ENCODE data around the gene ZKSCAN3. TPM values are rescaled to one million over a fixed set of nuclear protein-coding genes. Genes with fewer than 3 reads are reported as not detected.
A peak's percentile ranks its signal among the peaks of the same experiment; 100 is the strongest.

ZKSCAN3 gene
- total RNA-seq, 1 experiment from 2014 or later = 11.2 TPM

DNA sequence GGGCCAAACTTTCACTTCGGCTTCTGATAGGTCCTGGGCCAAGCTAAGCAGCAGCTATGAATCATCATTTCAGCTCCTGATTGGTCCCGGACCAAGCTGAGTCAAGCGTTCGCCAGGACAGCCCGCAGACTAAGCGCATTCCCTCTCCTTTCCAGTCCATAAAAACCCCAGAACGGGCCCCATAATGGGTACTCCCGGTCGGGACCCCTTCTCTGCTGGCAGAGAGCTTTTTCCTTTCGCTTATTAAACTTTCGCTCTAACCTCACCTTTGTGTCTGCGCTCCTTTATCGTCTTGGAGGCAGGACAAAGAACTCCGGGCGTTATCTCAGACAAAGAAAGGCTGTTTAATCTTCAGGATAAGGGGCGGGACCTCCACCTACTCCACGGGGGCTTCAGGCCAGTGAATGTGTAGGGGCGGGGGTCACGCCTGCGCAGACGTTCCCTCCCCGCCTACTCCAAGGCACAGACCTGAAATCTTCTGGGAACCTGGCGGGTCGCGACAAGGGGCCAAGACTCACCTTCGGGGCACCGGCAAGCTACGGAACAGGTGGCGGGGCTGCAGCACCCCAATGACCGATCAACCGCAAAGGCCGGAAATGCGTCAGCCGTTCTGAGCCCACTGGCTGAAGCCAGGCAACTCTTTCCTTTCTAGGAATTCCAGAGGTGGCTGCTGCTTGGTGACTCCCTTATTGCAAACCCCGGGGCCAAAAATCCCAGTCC lies 14.0 kb upstream of the ZKSCAN3 start, which contains the start of gene ZSCAN31 (continued):
- TF ChIP-seq, protein P1, sequence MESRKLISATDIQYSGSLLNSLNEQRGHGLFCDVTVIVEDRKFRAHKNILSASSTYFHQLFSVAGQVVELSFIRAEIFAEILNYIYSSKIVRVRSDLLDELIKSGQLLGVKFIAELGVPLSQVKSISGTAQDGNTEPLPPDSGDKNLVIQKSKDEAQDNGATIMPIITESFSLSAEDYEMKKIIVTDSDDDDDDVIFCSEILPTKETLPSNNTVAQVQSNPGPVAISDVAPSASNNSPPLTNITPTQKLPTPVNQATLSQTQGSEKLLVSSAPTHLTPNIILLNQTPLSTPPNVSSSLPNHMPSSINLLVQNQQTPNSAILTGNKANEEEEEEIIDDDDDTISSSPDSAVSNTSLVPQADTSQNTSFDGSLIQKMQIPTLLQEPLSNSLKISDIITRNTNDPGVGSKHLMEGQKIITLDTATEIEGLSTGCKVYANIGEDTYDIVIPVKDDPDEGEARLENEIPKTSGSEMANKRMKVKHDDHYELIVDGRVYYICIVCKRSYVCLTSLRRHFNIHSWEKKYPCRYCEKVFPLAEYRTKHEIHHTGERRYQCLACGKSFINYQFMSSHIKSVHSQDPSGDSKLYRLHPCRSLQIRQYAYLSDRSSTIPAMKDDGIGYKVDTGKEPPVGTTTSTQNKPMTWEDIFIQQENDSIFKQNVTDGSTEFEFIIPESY (IDR thresholded peaks at IDR 0.05; ENCODE audit: extremely low read depth, insufficient replicate concordance, low read length) = no peak

DNA sequence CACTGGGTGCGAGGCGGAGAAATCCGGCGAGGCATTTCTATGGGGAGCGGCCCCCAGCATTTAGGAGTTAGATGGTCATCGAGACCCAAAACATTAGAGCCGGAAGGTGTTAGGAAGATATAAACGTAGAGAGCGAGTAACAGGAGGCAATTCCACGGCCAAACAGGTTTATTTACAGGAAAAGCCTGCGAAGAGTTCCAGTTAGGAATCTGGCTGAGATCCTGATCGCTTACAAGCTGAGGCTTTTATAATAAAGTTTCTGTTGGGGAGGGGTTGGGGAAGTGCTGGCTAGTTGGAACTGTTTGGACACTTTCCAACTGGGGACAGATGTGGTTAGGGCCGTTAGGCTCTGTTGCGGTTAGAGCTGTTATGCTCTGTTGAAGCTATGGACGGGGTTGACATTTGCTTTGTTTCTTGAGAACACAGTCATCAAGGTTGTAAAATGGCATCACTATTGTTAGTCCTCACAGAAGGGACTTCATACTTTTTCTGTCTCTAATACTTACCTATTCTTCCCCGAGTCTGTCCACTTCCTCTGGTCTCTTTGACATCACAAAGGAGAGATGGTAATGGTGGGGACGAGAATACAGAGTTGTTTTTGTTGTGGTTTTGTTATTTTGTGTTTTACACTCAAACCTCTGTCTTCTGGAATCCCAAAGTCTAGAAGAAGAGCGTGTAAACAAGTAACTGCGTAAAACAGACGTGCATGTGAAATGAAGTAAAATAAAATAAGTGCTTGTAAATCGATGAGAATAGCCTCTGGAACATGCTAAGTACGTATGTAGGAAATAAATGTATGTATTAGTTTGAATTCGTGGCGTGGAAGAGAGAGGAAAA lies 13.2 kb upstream of the ZKSCAN3 start:
- Histone ChIP-seq H3K36me3 (ENCODE audit: control insufficient read depth in 1 of 2, insufficient read depth in 2 of 2, low read length in 2 of 2) (no peaks in the 10 kb centered on the region), H3K79me2 (ENCODE audit: insufficient read depth, low read length) (peaks cover 5% of the 10 kb centered on the region; the same call in 1 of the 2 replicates), H3K9me3 (ENCODE audit: control insufficient read depth in 1 of 2, insufficient read depth in 1 of 2, low read depth in 1 of 2, low read length in 2 of 2) (0 out of 4 replicates have a peak, but pooled peaks cover 4 to 6% of the 10 kb centered on the region in 2 experiments), H3K4me1 (ENCODE audit: control insufficient read depth in 1 of 2, insufficient read depth in 2 of 2, low read length in 2 of 2) (peaks cover 13 to 19% of the 10 kb centered on the region in 2 experiments; a peak in 3 of 4 replicates), H3K4me2 (ENCODE audit: low read length) (peak overlapping the region; percentile 85), H3K27me3 (ENCODE audit: insufficient read depth, low read length) (no peaks in the 10 kb centered on the region), H2AFZ (ENCODE audit: low read depth, low read length, poor library complexity, severe bottlenecking) (peak overlapping the region; percentile 83), H3K9ac (ENCODE audit: low read length) (peak overlapping the region; percentile 78), H4K20me1 (ENCODE audit: insufficient read depth) (no peaks in the 10 kb centered on the region), H3K4me3 (replicated peaks in 1 of 2; ENCODE audit: low read depth in 1 of 2, low read length in 2 of 2) (peak overlapping the region; percentile 72 to 77), H3K27ac (ENCODE audit: low read depth, low read length) (peak overlapping the region; percentile 77), H3K9me2 (ENCODE audit: insufficient read depth) (no peaks in the 10 kb centered on the region)
- DNase-seq (ENCODE audit: low read depth, low spot score) (no peak), ATAC-seq (0 out of 2 replicates have a peak, but pooled peaks have one; percentile 8)
- intact Hi-C loops (cut with micrococcal nuclease) = loop anchor here (5.0 kb wide), 1 partner anchor 69 kb away; the partner anchor contains the start of gene ZSCAN26
- ChIA-PET RAD21 (ENCODE audit: low non-redundant PET in 1 of 2, low total read pairs in 2 of 2, uncharacterized antibody in 2 of 2, unreplicated experiment in 2 of 2) (no interaction called here), CTCF (no interaction called here), POLR2A (interaction anchor here (1.0 to 2.0 kb wide), 6 partner anchors 12 to 500 kb away, joined by 4 to 14 read pairs (median 6); partner anchors contain the start of gene ZKSCAN3)
- no peak for TF ChIP-seq YY1 (IDR thresholded peaks at IDR 0.05; ENCODE audit: extremely low read depth, insufficient replicate concordance, low read depth, low read length)
- TF ChIP-seq, protein P1 (IDR thresholded peaks at IDR 0.05; ENCODE audit: extremely low read depth, insufficient replicate concordance, low read length) = no peak
- TF ChIP-seq ZFX (IDR thresholded peaks at IDR 0.05) = no peak
- TF ChIP-seq, protein P2, sequence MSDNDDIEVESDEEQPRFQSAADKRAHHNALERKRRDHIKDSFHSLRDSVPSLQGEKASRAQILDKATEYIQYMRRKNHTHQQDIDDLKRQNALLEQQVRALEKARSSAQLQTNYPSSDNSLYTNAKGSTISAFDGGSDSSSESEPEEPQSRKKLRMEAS (IDR thresholded peaks at IDR 0.05) = no peak
- BruUV-seq (replicated peaks) = no TSS peak

Measured in HCT116 (cell line).